G401 (cell line): ENCODE data around the gene PFKFB3. TPM values are rescaled to one million over a fixed set of nuclear protein-coding genes. Genes with fewer than 3 reads are reported as not detected.

ENCODE experiments used
- DNase-seq: peaks from one replicate; pipeline ENCODE4 v3.0.0-alpha.2; 2015; ENCODE audit warnings: low spot score
- in situ Hi-C: cut with HindIII; loops from 2 replicates; pipeline ENCODE4 v1.10.0; 2016; ENCODE audit warnings: low sequenced_read_pairs, mixed read lengths
- total RNA-seq: library from RNA; depleted of rRNA; stranded (reverse); fragments of >200 nt; shearing (Covaris generic); gene quantifications from 2 replicates; pipeline ENCODE4 v1.2.3, GENCODE V29; 2014

PFKFB3 gene
- total RNA-seq, 1 experiment from 2014 or later = 11.0 TPM

DNA sequence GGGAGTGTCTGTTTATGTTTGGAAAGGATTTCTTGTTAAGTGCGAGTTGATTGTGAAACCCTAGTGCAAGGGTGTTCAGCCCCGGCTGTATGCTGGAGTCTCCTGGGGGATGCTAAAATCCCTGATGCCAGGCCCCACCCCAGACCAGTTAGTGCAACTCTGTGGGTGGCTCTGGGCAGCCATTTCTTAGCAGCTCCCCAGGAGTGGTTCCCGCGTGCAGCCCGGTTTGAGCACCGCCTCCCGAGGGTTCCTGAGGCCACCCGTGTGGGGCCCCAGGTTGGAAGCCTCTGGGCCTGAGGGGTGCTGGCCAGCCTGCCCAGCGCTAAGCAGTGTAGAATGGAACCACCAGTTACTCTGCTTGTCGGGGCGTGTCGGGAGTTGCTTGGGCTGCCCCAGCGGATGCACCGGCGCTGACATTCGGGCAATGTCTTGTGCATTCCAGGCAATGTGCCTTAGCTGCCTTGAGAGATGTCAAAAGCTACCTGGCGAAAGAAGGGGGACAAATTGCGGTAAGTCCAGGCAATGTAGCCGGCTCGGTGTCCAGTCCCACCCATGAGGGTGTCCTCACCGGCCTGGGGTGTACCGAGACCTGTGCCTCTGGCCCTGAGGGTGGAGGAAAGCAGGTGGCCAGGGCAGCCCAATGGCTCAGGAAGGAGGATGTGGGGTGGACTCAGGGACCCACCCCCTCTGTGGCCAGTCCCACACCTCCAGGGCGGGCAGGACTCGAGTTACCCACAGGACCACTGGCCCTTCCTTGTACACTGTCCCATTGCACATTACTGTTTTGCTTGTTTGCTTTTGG is 13.2 kb downstream of the PFKFB3 start:
- no peak for DNase-seq
- in situ Hi-C loops = no loop called here

- in situ Hi-C loops = no loop called here
- no peak for DNase-seq
Measured at GRCh38 chr10:6216916-6217315, 14.2 kb downstream of the PFKFB3 start.

DNA sequence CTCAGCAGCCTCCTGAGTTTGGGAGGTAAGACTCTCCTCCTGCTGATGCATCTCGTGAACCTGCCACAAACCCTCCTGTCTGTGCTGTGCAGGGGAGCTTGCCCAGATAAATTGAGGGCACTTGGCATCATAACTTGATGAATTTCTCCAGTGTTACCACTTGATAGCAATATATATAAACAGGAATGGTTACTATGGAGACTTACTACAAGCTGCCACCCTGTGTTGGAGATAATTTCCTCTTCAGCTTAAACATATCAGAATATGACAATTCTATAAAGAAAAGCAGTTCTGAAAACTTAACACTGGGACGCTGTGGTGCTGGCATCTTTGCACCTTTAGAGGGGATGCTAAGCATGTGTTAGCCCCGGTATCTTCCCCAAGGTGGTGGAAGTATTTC is 14.9 kb downstream of the PFKFB3 start:
- no peak for DNase-seq
- in situ Hi-C loops = no loop called here

GRCh38 chr10:6218692-6219493 is 16.2 kb downstream of the PFKFB3 start:
- DNase-seq = no peak
- in situ Hi-C loops = no loop called here

- no peak for DNase-seq
- in situ Hi-C loops = no loop called here
Measured at GRCh38 chr10:6219494-6219836, 16.7 kb downstream of the PFKFB3 start.

DNA sequence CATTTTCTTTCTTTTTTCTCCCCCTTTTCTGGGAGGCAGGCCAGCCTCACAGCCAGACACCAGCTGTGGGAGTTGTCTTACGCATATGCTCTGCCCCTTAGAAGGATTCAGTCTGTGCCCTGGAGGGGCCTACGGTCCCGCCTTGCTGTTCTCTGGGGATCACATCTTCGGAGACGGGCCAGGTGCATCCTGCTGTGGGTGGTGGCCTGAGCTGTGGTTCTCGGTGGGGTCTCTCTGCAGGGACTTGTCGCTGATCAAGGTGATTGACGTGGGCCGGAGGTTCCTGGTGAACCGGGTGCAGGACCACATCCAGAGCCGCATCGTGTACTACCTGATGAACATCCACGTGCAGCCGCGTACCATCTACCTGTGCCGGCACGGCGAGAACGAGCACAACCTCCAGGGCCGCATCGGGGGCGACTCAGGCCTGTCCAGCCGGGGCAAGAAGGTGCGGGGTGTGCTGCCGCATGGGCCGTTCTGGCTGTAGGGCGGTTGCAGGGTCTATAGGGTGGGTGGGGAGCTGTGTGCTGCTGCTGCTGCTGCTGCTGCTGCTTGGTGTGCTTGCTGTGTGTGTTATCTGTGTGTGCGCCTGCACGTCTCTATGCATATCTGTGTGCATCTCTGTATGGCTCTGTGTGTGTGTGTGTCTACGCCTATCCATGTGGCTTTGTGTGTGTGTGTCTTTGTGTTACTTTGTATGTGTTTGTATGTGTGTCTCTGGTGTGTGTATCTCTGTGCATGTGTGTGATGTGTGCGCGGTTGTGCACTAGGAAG is 17.9 kb downstream of the PFKFB3 start:
- in situ Hi-C loops = no loop called here
- DNase-seq = no peak

- in situ Hi-C loops = no loop called here
- no peak for DNase-seq
Measured at GRCh38 chr10:6221192-6221940, 18.6 kb downstream of the PFKFB3 start.

DNA sequence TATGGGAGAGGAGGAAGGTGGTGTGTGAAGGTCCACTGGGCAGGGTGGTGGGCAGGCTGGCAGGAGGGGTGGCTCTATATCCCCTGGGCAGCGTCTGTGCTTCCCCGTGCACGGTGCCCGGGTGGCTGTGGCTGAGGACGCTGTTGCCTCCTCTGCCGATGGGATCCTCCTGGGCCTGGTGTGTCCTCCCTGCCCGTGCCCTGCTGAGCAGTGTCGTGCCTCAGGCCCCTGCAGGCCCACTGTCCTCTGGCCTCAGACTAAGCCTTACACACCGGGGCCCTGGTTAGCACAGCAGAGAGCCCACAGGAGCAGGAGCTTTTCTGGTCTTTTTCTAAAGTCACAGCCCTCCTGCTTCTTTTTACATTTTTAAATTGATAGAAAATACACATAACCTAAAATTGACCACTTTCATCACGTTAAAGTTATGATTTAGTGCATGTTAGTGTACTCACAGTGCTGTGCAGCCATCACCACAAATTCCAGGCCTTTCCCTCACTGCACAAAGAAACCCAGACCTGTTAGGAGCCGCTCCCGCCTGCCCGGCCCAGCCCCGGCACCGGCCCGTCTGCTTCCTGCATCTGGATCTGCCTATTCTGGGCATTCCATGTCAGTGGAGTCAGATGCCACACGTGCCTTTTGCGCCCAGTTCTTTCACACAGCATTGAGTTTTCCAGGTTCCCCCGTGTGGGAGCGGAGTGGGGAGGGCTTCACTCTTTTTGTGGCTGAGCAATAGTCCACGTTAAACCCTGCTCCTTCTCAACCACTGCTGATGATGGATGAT is 19.4 kb downstream of the PFKFB3 start:
- in situ Hi-C loops = no loop called here
- no peak for DNase-seq

DNA sequence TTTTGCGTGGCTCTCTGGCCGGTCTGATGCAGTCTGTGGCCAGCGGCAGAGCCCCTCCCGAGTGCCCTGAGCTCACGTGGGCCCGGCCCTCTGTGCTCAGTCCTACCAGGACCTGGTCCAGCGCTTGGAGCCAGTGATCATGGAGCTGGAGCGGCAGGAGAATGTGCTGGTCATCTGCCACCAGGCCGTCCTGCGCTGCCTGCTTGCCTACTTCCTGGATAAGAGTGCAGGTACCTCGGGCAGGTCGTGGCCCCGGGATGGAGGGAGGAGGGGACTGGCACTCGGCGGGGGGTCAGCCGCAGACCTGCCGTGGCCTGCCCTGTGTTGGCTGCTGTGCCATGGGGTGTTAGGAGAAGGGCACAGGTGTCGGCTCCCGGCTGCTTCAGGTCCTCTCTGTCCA is 20.0 kb downstream of the PFKFB3 start:
- in situ Hi-C loops = no loop called here
- no peak for DNase-seq

GRCh38 chr10:6223981-6224380 is 21.2 kb downstream of the PFKFB3 start:
- no peak for DNase-seq
- in situ Hi-C loops = no loop called here

GRCh38 chr10:6224781-6225180 is 22.0 kb downstream of the PFKFB3 start:
- in situ Hi-C loops = no loop called here
- no peak for DNase-seq

GRCh38 chr10:6225263-6225814 is 22.6 kb downstream of the PFKFB3 start:
- no peak for DNase-seq
- in situ Hi-C loops = no loop called here

DNA sequence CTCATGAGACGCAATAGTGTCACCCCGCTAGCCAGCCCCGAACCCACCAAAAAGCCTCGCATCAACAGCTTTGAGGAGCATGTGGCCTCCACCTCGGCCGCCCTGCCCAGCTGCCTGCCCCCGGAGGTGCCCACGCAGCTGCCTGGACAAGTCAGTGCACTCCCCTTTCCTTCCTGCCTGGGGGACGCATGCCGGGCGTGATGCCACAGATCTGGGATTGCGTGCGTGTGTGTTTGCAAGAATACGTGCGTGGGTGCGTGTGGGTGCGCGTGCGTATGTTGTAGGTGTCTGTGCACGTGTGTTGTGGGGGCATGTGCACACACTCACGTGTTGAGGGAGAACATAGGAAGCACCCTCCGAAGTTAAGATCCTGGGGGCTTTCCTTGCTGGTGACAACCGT is 23.5 kb downstream of the PFKFB3 start:
- DNase-seq = no peak
- in situ Hi-C loops = no loop called here

- DNase-seq = no peak
- in situ Hi-C loops = no loop called here
Measured at GRCh38 chr10:6227346-6227745, 24.6 kb downstream of the PFKFB3 start.

GRCh38 chr10:6228010-6228511 is 25.3 kb downstream of the PFKFB3 start:
- in situ Hi-C loops = no loop called here
- no peak for DNase-seq

- in situ Hi-C loops = no loop called here
- no peak for DNase-seq
Measured at GRCh38 chr10:6228647-6229046, 25.9 kb downstream of the PFKFB3 start.

DNA sequence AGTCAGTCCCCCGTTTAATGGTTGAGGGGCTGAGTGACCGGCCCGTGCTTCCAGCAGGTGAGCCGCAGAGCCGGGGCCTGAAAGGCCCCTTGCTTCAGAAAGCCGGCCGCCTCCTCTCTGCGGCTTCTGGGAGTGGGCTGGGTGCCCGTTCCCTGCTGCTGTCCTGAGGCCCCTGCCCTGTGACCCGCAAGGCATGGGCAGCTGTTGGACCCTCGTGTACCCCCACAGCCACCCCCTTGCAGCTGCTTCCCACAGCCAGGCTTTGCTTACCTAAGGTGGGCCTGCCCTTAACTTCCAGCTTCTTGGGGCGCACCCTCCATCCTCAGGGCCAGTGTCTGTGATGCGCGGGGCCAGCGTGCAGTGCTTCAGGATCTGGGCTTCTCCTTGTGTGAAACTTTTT is 26.6 kb downstream of the PFKFB3 start:
- DNase-seq = no peak
- in situ Hi-C loops = no loop called here

DNA sequence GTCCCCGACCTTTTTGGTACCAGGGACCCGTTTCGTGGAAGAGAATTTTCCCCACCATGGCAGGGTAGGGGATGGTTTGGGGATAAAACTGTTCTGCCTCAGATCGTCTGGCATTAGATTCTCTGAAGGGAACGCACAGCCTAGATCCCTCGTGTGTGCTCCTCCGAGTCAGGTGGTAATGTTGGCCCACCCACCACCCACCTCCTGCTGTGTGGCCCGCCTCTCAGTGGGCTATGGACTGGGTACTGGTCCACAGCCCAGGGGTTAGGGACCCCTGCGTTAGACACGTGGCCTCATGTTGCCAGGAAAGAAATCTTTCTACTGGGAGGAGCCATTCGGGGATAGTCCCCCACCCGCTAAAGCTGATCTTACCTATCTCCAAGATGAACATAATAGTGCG is 27.0 kb downstream of the PFKFB3 start:
- in situ Hi-C loops = no loop called here
- no peak for DNase-seq
